Neural cell (in vitro differentiated cells): ENCODE data around the gene MDGA2. TPM values are rescaled to one million over a fixed set of nuclear protein-coding genes. Genes with fewer than 3 reads are reported as not detected.

Source experiments
- H2AFZ ChIP-seq: fragments of 200-600, 300-800 bp; sonication (generic), shearing (Covaris generic); 2 replicates; pipeline ENCODE4 v1.6.0; 2014; ENCODE audit warnings: low read depth, mild to moderate bottlenecking, antibody characterized with exemption, low read length, moderate library complexity
- H3F3A ChIP-seq: fragments of 200-600 bp; shearing (Covaris generic); 2 replicates; pipeline ENCODE4 v1.6.1; 2016; ENCODE audit warnings: mild to moderate bottlenecking, moderate library complexity, mixed read lengths, antibody characterized with exemption, low read length; ENCODE audit not compliant: insufficient read depth, poor library complexity, severe bottlenecking
- H3K27ac ChIP-seq: fragments of 200-600, 300-800 bp; sonication (generic), shearing (Covaris generic); 2 replicates; pipeline ENCODE4 v1.5.1; 2014; ENCODE audit warnings: mild to moderate bottlenecking, low read length, moderate library complexity
- H3K27me3 ChIP-seq: fragments of 300-800, 200-600 bp; sonication (generic), shearing (Covaris generic); 2 replicates; pipeline ENCODE4 v1.6.0; 2014; ENCODE audit warnings: mild to moderate bottlenecking, low read depth, low read length, moderate library complexity; ENCODE audit not compliant: insufficient read depth
- H3K36me3 ChIP-seq: fragments of 300-800, 200-600 bp; sonication (generic), shearing (Covaris generic); 2 replicates; pipeline ENCODE4 v1.5.1; 2014; ENCODE audit warnings: mild to moderate bottlenecking, antibody characterized with exemption, low read length, moderate library complexity; ENCODE audit not compliant: insufficient read depth
- H3K4me2 ChIP-seq: fragments of 300-800, 200-600 bp; sonication (generic), shearing (Covaris generic); 2 replicates; pipeline ENCODE4 v1.6.0; 2014; ENCODE audit warnings: mild to moderate bottlenecking, low read length
- H3K4me3 ChIP-seq: fragments of 300-800, 200-600 bp; sonication (generic), shearing (Covaris generic); 2 replicates; pipeline ENCODE4 v1.5.1; 2014; ENCODE audit warnings: mild to moderate bottlenecking, low read length, moderate library complexity
- H3K79me2 ChIP-seq: fragments of 200-600 bp; shearing (Covaris generic); replicated peaks from 2 replicates; pipeline ENCODE4 v1.6.0; 2014; ENCODE audit warnings: mild to moderate bottlenecking, low read length, moderate library complexity; ENCODE audit not compliant: insufficient read depth
- H3K9ac ChIP-seq: fragments of 300-800, 200-600 bp; sonication (generic), shearing (Covaris generic); 2 replicates; pipeline ENCODE4 v1.6.1; 2016; ENCODE audit warnings: mild to moderate bottlenecking, low read length, mixed read lengths
- H3K9me2 ChIP-seq: fragments of 200-600 bp; shearing (Covaris generic); 2 replicates; pipeline ENCODE4 v1.6.1; 2016; ENCODE audit warnings: mild to moderate bottlenecking, low read length, mixed read lengths; ENCODE audit not compliant: insufficient read depth
- H3K9me3 ChIP-seq: fragments of 200-600, 300-800 bp; sonication (generic), shearing (Covaris generic); 2 replicates; pipeline ENCODE4 v1.6.1; 2016; ENCODE audit warnings: mild to moderate bottlenecking, mixed run types, low read length, moderate library complexity, mixed read lengths
- H4K20me1 ChIP-seq: fragments of 200-600 bp; shearing (Covaris generic); 2 replicates; pipeline ENCODE4 v1.6.1; 2016; ENCODE audit warnings: mild to moderate bottlenecking, mixed run types; ENCODE audit not compliant: insufficient read depth
- EP300 ChIP-seq: fragments of 450-650 bp; conservative IDR thresholded peaks from 2 replicates; pipeline ENCODE4 v1.6.1; 2014; ENCODE audit warnings: antibody characterized with exemption, mild to moderate bottlenecking, moderate library complexity; ENCODE audit not compliant: poor library complexity, severe bottlenecking
- EZH2 ChIP-seq: fragments of 200-600, 300-800 bp; shearing (Covaris generic), sonication (generic); IDR thresholded peaks from 2 replicates; pipeline ENCODE4 v1.6.1; 2014; ENCODE audit warnings: antibody characterized with exemption, low read length, borderline replicate concordance, mild to moderate bottlenecking; ENCODE audit not compliant: insufficient read depth, poor library complexity, severe bottlenecking
- MXI1 ChIP-seq: fragments of 450-650 bp; conservative IDR thresholded peaks from 2 replicates; pipeline ENCODE4 v1.6.1; 2014; ENCODE audit warnings: antibody characterized with exemption, mild to moderate bottlenecking; ENCODE audit not compliant: poor library complexity, severe bottlenecking
- POLR2AphosphoS5 ChIP-seq: IDR thresholded peaks from 2 replicates; pipeline ENCODE4 v1.6.1; 2012
- RAD21 ChIP-seq: fragments of 450-650 bp; conservative IDR thresholded peaks from 2 replicates; pipeline ENCODE4 v1.6.1; 2014; ENCODE audit warnings: antibody characterized with exemption, mild to moderate bottlenecking, moderate library complexity
- SMC3 ChIP-seq: fragments of 450-650 bp; conservative IDR thresholded peaks from 2 replicates; pipeline ENCODE4 v1.6.1; 2014; ENCODE audit warnings: antibody characterized with exemption, mild to moderate bottlenecking, moderate library complexity; ENCODE audit not compliant: poor library complexity
- TAF1 ChIP-seq: IDR thresholded peaks from 2 replicates; pipeline ENCODE4 v1.6.1; 2012; ENCODE audit warnings: low read depth
- polyA plus RNA-seq: library from polyadenylated mRNA; depleted of rRNA; stranded (reverse); fragments of >200 nt; gene quantifications from 2 replicates; pipeline ENCODE4 v1.2.3, GENCODE V29; 2014
- TF ChIP-seq, protein P1 (sequence below): IDR thresholded peaks from 2 replicates; pipeline ENCODE4 v1.6.1; 2012; ENCODE audit warnings: borderline replicate concordance
- TF ChIP-seq, protein P2 (sequence below): fragments of 450-650 bp; IDR thresholded peaks from 2 replicates; pipeline ENCODE4 v1.5.1; 2014; ENCODE audit warnings: antibody characterized with exemption, mild to moderate bottlenecking, moderate library complexity; ENCODE audit not compliant: poor library complexity, severe bottlenecking

MDGA2 gene
- polyA plus RNA-seq, 1 donor from 2014 or later = 3.8 TPM

DNA sequence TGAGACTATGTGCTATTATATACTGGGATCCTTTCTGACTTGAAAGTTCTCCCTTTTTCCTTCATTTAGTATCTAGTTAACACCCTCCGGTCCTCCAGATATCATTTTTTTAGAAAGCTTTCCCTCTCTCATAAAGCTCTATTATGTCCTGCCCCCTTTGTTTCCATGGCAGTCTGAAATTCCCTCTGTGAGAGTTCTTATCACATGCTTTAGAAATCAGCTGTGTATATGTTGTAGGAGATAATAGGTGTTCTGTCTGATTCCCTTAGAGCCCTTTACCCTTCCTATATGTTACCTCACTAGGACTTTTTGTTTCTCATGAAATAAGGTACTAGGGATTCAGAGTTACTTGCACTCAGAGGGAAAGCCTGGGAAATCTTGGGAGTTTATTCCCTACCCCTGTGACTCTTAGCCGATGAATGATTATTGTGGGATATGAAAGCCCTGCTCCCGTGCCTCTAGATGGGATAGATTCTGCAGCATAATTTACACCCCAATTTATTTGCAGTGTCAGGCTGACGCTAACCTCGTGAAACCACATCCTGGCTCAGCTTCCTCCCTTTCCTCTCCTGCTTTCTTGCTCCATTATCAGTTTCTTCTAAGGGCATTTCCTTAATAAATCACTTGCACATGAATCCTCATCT is 448.4 kb downstream of the MDGA2 start:
- no peaks in the 10 kb centered on the region for H4K20me1 ChIP-seq
- no peak overlapping the region for H2AFZ ChIP-seq
- H3K36me3 ChIP-seq = no peaks in the 10 kb centered on the region
- H3K9me2 ChIP-seq = no peaks in the 10 kb centered on the region
- TF ChIP-seq, protein P1, sequence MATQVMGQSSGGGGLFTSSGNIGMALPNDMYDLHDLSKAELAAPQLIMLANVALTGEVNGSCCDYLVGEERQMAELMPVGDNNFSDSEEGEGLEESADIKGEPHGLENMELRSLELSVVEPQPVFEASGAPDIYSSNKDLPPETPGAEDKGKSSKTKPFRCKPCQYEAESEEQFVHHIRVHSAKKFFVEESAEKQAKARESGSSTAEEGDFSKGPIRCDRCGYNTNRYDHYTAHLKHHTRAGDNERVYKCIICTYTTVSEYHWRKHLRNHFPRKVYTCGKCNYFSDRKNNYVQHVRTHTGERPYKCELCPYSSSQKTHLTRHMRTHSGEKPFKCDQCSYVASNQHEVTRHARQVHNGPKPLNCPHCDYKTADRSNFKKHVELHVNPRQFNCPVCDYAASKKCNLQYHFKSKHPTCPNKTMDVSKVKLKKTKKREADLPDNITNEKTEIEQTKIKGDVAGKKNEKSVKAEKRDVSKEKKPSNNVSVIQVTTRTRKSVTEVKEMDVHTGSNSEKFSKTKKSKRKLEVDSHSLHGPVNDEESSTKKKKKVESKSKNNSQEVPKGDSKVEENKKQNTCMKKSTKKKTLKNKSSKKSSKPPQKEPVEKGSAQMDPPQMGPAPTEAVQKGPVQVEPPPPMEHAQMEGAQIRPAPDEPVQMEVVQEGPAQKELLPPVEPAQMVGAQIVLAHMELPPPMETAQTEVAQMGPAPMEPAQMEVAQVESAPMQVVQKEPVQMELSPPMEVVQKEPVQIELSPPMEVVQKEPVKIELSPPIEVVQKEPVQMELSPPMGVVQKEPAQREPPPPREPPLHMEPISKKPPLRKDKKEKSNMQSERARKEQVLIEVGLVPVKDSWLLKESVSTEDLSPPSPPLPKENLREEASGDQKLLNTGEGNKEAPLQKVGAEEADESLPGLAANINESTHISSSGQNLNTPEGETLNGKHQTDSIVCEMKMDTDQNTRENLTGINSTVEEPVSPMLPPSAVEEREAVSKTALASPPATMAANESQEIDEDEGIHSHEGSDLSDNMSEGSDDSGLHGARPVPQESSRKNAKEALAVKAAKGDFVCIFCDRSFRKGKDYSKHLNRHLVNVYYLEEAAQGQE = no peak
- TF ChIP-seq SMC3 = no peak
- no peak for TF ChIP-seq EP300
- no peak for TF ChIP-seq RAD21
- no peak for TF ChIP-seq POLR2AphosphoS5
- TF ChIP-seq, protein P2, sequence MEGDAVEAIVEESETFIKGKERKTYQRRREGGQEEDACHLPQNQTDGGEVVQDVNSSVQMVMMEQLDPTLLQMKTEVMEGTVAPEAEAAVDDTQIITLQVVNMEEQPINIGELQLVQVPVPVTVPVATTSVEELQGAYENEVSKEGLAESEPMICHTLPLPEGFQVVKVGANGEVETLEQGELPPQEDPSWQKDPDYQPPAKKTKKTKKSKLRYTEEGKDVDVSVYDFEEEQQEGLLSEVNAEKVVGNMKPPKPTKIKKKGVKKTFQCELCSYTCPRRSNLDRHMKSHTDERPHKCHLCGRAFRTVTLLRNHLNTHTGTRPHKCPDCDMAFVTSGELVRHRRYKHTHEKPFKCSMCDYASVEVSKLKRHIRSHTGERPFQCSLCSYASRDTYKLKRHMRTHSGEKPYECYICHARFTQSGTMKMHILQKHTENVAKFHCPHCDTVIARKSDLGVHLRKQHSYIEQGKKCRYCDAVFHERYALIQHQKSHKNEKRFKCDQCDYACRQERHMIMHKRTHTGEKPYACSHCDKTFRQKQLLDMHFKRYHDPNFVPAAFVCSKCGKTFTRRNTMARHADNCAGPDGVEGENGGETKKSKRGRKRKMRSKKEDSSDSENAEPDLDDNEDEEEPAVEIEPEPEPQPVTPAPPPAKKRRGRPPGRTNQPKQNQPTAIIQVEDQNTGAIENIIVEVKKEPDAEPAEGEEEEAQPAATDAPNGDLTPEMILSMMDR = no peak
- no peak for TF ChIP-seq TAF1
- TF ChIP-seq MXI1 = no peak
- no peak for TF ChIP-seq EZH2
- no peaks in the 10 kb centered on the region for H3K9me3 ChIP-seq
- H3F3A ChIP-seq = no peaks in the 10 kb centered on the region
- H3K9ac ChIP-seq = no peak overlapping the region
- H3K4me3 ChIP-seq = no peak overlapping the region
- H3K27ac ChIP-seq = no peak overlapping the region
- no peak overlapping the region for H3K4me2 ChIP-seq
- H3K79me2 ChIP-seq = no peaks in the 10 kb centered on the region
- H3K27me3 ChIP-seq = no peaks in the 10 kb centered on the region

DNA sequence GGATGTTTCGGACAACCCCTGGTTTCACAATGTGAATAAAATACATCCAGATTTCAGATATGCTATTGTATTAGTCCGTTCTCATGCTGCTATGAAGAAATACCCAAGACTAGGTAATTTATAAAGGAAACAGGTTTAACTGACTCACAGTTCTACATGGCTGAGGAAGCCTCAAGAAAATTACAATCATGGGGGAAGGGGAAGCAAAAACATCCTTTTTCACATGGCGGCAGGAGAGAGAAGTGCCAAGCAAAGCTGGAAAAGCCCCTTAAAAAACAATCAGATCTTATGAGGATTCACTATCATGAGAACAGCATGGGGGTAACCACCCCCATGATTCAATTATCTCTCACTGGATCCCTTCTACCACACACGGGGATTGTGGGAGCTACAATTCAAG is 451.7 kb downstream of the MDGA2 start:
- TF ChIP-seq, protein P2 = no peak
- TF ChIP-seq SMC3 (no peak), EZH2 (no peak), EP300 (no peak), RAD21 (no peak), TAF1 (no peak)
- TF ChIP-seq, protein P1 = no peak
- H3F3A ChIP-seq = no peaks in the 10 kb centered on the region
- no peak overlapping the region for H3K27ac ChIP-seq
- H3K79me2 ChIP-seq = no peaks in the 10 kb centered on the region
- H3K9ac ChIP-seq = no peak overlapping the region
- H3K36me3 ChIP-seq = no peaks in the 10 kb centered on the region
- no peak overlapping the region for H2AFZ ChIP-seq
- H3K27me3 ChIP-seq = no peaks in the 10 kb centered on the region
- no peak overlapping the region for H3K4me3 ChIP-seq
- H3K4me2 ChIP-seq = no peak overlapping the region
- H3K9me2 ChIP-seq = no peaks in the 10 kb centered on the region
- no peaks in the 10 kb centered on the region for H3K9me3 ChIP-seq
- no peaks in the 10 kb centered on the region for H4K20me1 ChIP-seq
